ENCODE measurements around the gene PMP22. TPM values are rescaled to one million over a fixed set of nuclear protein-coding genes. Genes with fewer than 3 reads are reported as not detected.

Gene PMP22
- polyA plus RNA-seq, 4 donors, result 62.0 to 89.4 (median 78.8) TPM

DNA sequence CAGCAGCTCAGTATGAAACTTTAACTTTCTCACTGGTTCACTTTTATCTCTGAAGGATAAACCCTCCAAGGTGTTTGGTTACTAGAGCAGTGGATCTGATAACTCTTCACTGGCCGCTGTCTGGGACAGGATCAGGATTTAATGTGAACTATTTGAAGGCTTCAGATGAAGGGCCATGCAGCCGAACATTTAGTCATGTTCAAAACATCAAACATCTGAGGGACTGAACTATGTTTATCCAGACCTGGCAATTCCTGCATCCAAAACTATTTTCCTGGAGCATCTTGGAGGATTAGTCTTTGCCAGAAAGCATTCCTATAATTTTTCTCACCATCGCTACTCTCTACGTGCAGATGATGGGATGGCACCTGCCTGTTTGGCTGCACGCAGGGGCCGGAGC, 20.3 kb upstream of the PMP22 start:
- Histone ChIP-seq H3K27ac (ENCODE audit: low read depth in 1 of 3, low read length in 2 of 3) (no peak overlapping the region), H3K4me1 (ENCODE audit: control insufficient read depth in 3 of 3, insufficient read depth in 2 of 3, low read depth in 1 of 3, low read length in 2 of 3) (peaks cover 0 to 4% (median 0%) of the 10 kb centered on the region in 3 donors), H3K4me3 (ENCODE audit: low read depth in 1 of 3, low read length in 3 of 3) (no peak overlapping the region), H3K9me3 (ENCODE audit: control insufficient read depth in 2 of 2, insufficient read depth in 1 of 2, low read depth in 1 of 2, low read length in 1 of 2) (peaks cover 0 to 4% of the 10 kb centered on the region in 2 donors), H3K36me3 (ENCODE audit: control insufficient read depth in 3 of 3, insufficient read depth in 2 of 3, low read depth in 1 of 3, low read length in 3 of 3) (no peaks in the 10 kb centered on the region), H3K27me3 (ENCODE audit: control insufficient read depth in 3 of 3, insufficient read depth in 3 of 3, low read length in 3 of 3) (no peaks in the 10 kb centered on the region)
- DNase-seq (no peak), FAIRE-seq (no peak)
- WGBS, 3 donors, result 86 to 92% (median 90%) methylated on average over 6 of the region's 6 CpGs

GRCh38 chr17:15284537-15284936, 19.4 kb upstream of the PMP22 start:
- 44 to 50% (median 49%) methylated on average over 2 of the region's 2 CpGs for WGBS, 3 donors
- H3K36me3 ChIP-seq (ENCODE audit: control insufficient read depth in 3 of 3, insufficient read depth in 2 of 3, low read depth in 1 of 3, low read length in 3 of 3), result no peaks in the 10 kb centered on the region
- H3K4me3 ChIP-seq (ENCODE audit: low read depth in 1 of 3, low read length in 3 of 3), result no peak overlapping the region
- FAIRE-seq (no peak), DNase-seq (no peak)
- no peak overlapping the region for H3K27ac ChIP-seq (ENCODE audit: low read depth in 1 of 3, low read length in 2 of 3)
- H3K27me3 ChIP-seq (ENCODE audit: control insufficient read depth in 3 of 3, insufficient read depth in 3 of 3, low read length in 3 of 3), result no peaks in the 10 kb centered on the region
- H3K9me3 ChIP-seq (ENCODE audit: control insufficient read depth in 2 of 2, insufficient read depth in 1 of 2, low read depth in 1 of 2, low read length in 1 of 2), result peaks cover 0 to 5% of the 10 kb centered on the region in 2 donors
- peaks cover 0 to 4% (median 0%) of the 10 kb centered on the region in 3 donors for H3K4me1 ChIP-seq (ENCODE audit: control insufficient read depth in 3 of 3, insufficient read depth in 2 of 3, low read depth in 1 of 3, low read length in 2 of 3)

DNA sequence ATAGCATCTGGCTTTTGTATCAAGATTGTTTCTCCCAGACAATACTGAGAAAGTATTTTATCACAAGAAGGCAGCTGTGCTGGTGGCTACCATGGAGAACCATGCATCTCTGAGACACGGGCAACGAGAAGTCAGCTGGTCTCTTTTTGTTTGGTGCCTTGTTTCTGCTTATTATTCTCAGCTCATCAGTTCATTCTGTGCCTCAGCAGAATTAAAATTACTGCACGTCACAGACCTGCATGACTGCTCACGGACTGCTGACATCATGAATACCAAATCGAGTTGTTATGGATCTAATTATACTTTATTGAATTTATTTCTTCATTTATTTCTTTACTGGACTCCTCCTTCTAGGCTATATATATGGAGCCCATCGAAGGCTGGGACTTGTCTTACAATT, 19.0 kb upstream of the PMP22 start:
- FAIRE-seq, result no peak

DNA sequence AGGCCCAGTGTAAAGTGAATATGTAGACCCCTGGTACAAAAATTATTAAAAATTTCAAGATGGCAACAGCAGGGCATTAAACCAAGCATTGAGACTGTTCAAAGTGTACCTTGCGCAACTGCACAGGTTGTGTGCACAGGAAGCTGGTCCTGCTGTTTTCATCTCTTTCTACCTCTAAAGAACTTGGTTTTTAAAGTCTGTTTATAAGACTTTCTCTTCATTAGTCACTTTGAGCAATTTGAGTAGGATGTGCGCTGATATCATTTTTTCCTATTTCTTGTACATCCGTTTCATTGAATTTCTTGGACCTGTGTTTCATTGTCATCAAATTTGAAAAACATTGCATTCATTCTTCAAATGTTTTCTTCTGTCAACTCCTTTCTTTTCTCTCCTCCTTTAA, 16.8 kb upstream of the PMP22 start:
- no peak overlapping the region for H3K4me3 ChIP-seq (ENCODE audit: low read depth in 1 of 3, low read length in 3 of 3)
- FAIRE-seq (no peak), DNase-seq (no peak)
- no peaks in the 10 kb centered on the region for H3K27me3 ChIP-seq (ENCODE audit: control insufficient read depth in 3 of 3, insufficient read depth in 3 of 3, low read length in 3 of 3)
- H3K27ac ChIP-seq (ENCODE audit: low read depth in 1 of 3, low read length in 2 of 3), result no peak overlapping the region
- 85 to 87% (median 85%) methylated on average over 3 of the region's 3 CpGs for WGBS, 3 donors
- no peaks in the 10 kb centered on the region for H3K36me3 ChIP-seq (ENCODE audit: control insufficient read depth in 3 of 3, insufficient read depth in 2 of 3, low read depth in 1 of 3, low read length in 3 of 3)
- no peaks in the 10 kb centered on the region for H3K4me1 ChIP-seq (ENCODE audit: control insufficient read depth in 3 of 3, insufficient read depth in 2 of 3, low read depth in 1 of 3, low read length in 2 of 3)
- peaks cover 0 to 9% of the 10 kb centered on the region in 2 donors for H3K9me3 ChIP-seq (ENCODE audit: control insufficient read depth in 2 of 2, insufficient read depth in 1 of 2, low read depth in 1 of 2, low read length in 1 of 2)

More for the DNA sequence above, 19.0 kb upstream of the PMP22 start:
- Histone ChIP-seq H3K4me3 (ENCODE audit: low read depth in 1 of 3, low read length in 3 of 3) (no peak overlapping the region), H3K4me1 (ENCODE audit: control insufficient read depth in 3 of 3, insufficient read depth in 2 of 3, low read depth in 1 of 3, low read length in 2 of 3) (peaks cover 0 to 4% (median 0%) of the 10 kb centered on the region in 3 donors), H3K27ac (ENCODE audit: low read depth in 1 of 3, low read length in 2 of 3) (no peak overlapping the region), H3K9me3 (ENCODE audit: control insufficient read depth in 2 of 2, insufficient read depth in 1 of 2, low read depth in 1 of 2, low read length in 1 of 2) (peaks cover 0 to 9% of the 10 kb centered on the region in 2 donors), H3K27me3 (ENCODE audit: control insufficient read depth in 3 of 3, insufficient read depth in 3 of 3, low read length in 3 of 3) (no peaks in the 10 kb centered on the region), H3K36me3 (ENCODE audit: control insufficient read depth in 3 of 3, insufficient read depth in 2 of 3, low read depth in 1 of 3, low read length in 3 of 3) (no peaks in the 10 kb centered on the region)
- DNase-seq, result no peak
- 85 to 88% (median 86%) methylated on average over 6 of the region's 6 CpGs for WGBS, 3 donors

- Histone ChIP-seq H3K27me3 (ENCODE audit: control insufficient read depth in 3 of 3, insufficient read depth in 3 of 3, low read length in 3 of 3) (no peaks in the 10 kb centered on the region), H3K36me3 (ENCODE audit: control insufficient read depth in 3 of 3, insufficient read depth in 2 of 3, low read depth in 1 of 3, low read length in 3 of 3) (no peaks in the 10 kb centered on the region), H3K27ac (ENCODE audit: low read depth in 1 of 3, low read length in 2 of 3) (no peak overlapping the region), H3K9me3 (ENCODE audit: control insufficient read depth in 2 of 2, insufficient read depth in 1 of 2, low read depth in 1 of 2, low read length in 1 of 2) (peaks cover 0 to 13% of the 10 kb centered on the region in 2 donors), H3K4me1 (ENCODE audit: control insufficient read depth in 3 of 3, insufficient read depth in 2 of 3, low read depth in 1 of 3, low read length in 2 of 3) (no peaks in the 10 kb centered on the region), H3K4me3 (ENCODE audit: low read depth in 1 of 3, low read length in 3 of 3) (no peak overlapping the region)
- peak in 1 of 2 donors; percentile 75 for DNase-seq
- 18 to 52% (median 26%) methylated on average over 2 of the region's 2 CpGs for WGBS, 3 donors
- no peak for FAIRE-seq
Measured at GRCh38 chr17:15278924-15279477, 13.9 kb upstream of the PMP22 start.

DNA sequence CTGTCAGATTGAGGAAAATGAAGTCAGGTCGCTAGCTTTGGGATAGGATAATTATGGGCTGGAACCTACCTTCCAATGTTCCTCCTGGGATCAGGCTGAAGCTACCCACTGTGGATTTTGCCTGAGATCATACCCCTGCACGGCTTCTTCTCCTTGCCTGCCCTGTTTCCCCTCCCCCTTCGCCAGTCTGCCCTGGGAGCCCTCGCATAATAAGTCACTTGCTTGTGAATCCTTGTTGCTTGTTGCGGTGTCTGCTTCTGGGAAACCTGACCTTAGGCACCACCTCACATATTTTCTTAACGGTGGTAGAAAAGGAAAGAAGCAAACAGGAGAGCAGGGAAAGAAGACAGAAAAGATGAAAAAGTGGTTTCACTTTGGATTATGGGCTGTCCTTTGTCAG, 13.3 kb upstream of the PMP22 start:
- no peak for FAIRE-seq
- Histone ChIP-seq H3K4me1 (ENCODE audit: control insufficient read depth in 3 of 3, insufficient read depth in 2 of 3, low read depth in 1 of 3, low read length in 2 of 3) (no peaks in the 10 kb centered on the region), H3K9me3 (ENCODE audit: control insufficient read depth in 2 of 2, insufficient read depth in 1 of 2, low read depth in 1 of 2, low read length in 1 of 2) (peaks cover 0 to 13% of the 10 kb centered on the region in 2 donors), H3K27ac (ENCODE audit: low read depth in 1 of 3, low read length in 2 of 3) (no peak overlapping the region), H3K27me3 (ENCODE audit: control insufficient read depth in 3 of 3, insufficient read depth in 3 of 3, low read length in 3 of 3) (no peaks in the 10 kb centered on the region), H3K36me3 (ENCODE audit: control insufficient read depth in 3 of 3, insufficient read depth in 2 of 3, low read depth in 1 of 3, low read length in 3 of 3) (no peaks in the 10 kb centered on the region), H3K4me3 (ENCODE audit: low read depth in 1 of 3, low read length in 3 of 3) (no peak overlapping the region)
- WGBS, 3 donors, result 32 to 40% (median 39%) methylated on average over 6 of the region's 6 CpGs
- DNase-seq, result no peak

DNA sequence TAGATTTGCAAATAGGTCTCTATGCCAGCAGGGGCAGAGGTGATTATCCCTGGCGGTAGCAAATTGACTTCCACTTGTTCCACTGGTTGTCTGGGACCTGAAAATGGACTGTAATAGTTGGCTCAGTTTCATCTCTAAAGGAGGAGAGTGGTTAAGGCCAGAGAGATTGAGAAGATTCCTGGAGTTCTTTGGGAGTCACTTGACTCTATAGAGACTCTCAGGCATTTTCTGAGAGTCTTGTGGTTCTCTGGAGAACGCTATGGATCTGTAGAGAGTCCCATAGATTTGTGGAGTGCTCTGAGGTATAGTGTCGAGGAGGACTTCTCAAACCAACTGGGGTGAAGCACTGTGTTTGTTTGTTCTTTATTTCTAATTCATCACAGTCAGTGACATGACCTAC, 8.9 kb upstream of the PMP22 start:
- FAIRE-seq, result no peak
- Histone ChIP-seq H3K27me3 (ENCODE audit: control insufficient read depth in 3 of 3, insufficient read depth in 3 of 3, low read length in 3 of 3) (no peaks in the 10 kb centered on the region), H3K27ac (ENCODE audit: low read depth in 1 of 3, low read length in 2 of 3) (no peak overlapping the region), H3K4me1 (ENCODE audit: control insufficient read depth in 3 of 3, insufficient read depth in 2 of 3, low read depth in 1 of 3, low read length in 2 of 3) (no peaks in the 10 kb centered on the region), H3K36me3 (ENCODE audit: control insufficient read depth in 3 of 3, insufficient read depth in 2 of 3, low read depth in 1 of 3, low read length in 3 of 3) (no peaks in the 10 kb centered on the region), H3K9me3 (ENCODE audit: control insufficient read depth in 2 of 2, insufficient read depth in 1 of 2, low read depth in 1 of 2, low read length in 1 of 2) (peaks cover 0 to 4% of the 10 kb centered on the region in 2 donors), H3K4me3 (ENCODE audit: low read depth in 1 of 3, low read length in 3 of 3) (no peak overlapping the region)
- DNase-seq, result no peak
- 82 to 93% (median 86%) methylated on average over 3 of the region's 3 CpGs for WGBS, 3 donors

- FAIRE-seq (no peak), DNase-seq (no peak)
- no peaks in the 10 kb centered on the region for H3K36me3 ChIP-seq (ENCODE audit: control insufficient read depth in 3 of 3, insufficient read depth in 2 of 3, low read depth in 1 of 3, low read length in 3 of 3)
- no peaks in the 10 kb centered on the region for H3K4me1 ChIP-seq (ENCODE audit: control insufficient read depth in 3 of 3, insufficient read depth in 2 of 3, low read depth in 1 of 3, low read length in 2 of 3)
- 64 to 73% (median 65%) methylated on average over 5 of the region's 5 CpGs for WGBS, 3 donors
- peaks cover 0 to 4% of the 10 kb centered on the region in 2 donors for H3K9me3 ChIP-seq (ENCODE audit: control insufficient read depth in 2 of 2, insufficient read depth in 1 of 2, low read depth in 1 of 2, low read length in 1 of 2)
- no peak overlapping the region for H3K4me3 ChIP-seq (ENCODE audit: low read depth in 1 of 3, low read length in 3 of 3)
- H3K27ac ChIP-seq (ENCODE audit: low read depth in 1 of 3, low read length in 2 of 3), result peak overlapping the region in 1 of 3 donors; percentile 65
- no peaks in the 10 kb centered on the region for H3K27me3 ChIP-seq (ENCODE audit: control insufficient read depth in 3 of 3, insufficient read depth in 3 of 3, low read length in 3 of 3)
Measured at GRCh38 chr17:15273141-15273793, 8.1 kb upstream of the PMP22 start.

All from small intestine (tissue), 7 donors.